NCI-H748 treated with DMSO at 0.1 percent for 48 hours (cell line): ENCODE data around the gene TRABD2B.

Source experiments
- DNase-seq: peaks from one replicate; lab custom pipeline; 2025; lab: John Stamatoyannopoulos, UW

The TRABD2B gene

DNA sequence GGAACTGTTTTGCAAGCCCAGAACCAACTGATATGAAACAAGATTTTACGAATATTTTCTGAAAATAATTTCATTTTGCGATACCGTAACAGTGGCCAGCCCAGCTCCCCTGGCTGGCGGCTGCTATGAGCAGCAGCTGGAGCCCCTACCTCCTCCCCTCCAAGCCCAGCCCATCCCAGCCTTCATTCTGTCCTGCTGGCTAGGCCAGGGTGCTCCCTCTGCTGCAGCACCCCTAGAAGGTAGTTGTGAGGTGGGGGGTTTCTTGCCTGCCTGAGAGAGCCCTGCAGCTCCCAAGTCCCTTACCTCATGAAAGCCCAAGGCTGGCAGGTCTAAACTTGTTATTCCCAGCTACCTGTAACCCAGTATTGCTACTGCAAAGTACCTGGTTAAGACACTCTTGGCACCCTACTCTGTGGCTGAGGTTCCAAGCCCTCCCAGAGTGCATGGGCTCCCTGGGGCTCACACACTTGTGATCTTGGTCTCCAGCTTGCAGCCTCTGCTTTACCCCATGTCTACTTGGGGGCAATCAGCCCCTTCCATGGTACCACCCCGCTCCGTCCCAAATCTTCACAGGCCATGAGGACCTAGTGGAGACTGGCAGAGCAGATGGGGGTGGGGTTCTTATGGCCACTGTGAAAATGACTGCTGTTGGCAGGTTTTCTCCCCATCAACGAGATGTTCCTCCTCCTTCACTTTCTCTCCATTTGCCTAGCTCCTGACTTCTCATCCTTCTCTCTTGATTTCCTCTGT is 239.8 kb downstream of the TRABD2B start:
- no peak for DNase-seq

DNA sequence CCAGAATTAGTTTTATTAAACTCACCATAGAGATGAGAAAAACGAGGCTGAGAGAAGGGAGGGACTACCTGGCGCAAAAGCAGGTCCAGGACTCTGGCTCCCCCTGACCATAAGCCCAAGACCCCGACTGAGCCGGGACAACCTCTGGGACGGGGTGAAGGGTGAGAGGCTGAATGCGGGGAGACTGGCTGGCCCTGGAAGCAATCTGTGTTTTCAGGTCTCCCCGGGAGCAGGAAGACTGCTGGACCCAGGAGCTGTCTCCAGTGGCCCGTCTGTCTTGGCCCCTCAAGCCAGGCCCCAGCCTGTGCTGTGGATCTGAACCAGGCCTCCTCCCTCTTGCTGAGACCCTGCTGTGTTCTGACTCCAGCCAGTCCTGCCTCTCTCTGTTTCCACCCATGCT is 240.8 kb downstream of the TRABD2B start:
- DNase-seq, result no peak

DNA sequence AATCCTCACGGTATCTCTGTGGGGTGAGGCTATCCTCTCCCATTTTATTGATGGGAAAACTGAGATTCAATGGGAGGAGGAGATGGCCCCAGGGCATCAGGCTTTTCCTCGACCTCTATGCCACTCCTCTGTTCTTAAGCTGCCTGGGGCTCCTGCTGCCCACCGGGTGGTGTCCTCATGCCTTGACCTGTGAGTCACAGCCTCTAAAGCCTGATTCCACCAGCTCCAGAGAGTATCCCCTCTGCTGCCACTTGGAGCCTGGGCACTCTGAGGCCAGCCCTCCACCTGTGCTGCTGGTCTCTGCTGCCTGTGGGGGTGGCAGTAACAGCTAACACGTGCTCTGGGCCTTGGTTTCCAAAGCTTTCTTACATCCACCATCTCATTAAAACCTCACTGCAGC is 241.2 kb downstream of the TRABD2B start:
- DNase-seq, result no peak

- DNase-seq, result no peak
Measured at GRCh38 chr1:47755101-47755990, 241.8 kb downstream of the TRABD2B start.

DNA sequence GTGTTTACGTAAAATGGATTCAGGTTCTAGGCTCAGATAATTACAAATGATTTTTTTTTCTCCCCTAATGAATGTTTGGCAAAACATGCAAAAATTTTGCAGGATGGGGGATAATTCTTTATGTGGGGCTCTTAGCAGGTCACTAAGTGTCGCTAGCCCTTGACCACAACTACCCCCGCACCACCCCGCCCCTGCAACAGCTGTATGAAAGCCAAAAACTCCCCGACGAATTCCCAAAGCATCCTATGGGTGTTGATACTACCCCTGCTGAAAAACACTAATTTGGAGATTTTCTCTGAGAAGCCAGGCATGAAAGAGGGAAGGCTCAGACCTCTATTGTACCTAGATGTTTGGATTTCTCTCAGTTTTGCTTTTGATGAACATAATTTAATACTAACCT is 243.0 kb downstream of the TRABD2B start:
- no peak for DNase-seq

DNA sequence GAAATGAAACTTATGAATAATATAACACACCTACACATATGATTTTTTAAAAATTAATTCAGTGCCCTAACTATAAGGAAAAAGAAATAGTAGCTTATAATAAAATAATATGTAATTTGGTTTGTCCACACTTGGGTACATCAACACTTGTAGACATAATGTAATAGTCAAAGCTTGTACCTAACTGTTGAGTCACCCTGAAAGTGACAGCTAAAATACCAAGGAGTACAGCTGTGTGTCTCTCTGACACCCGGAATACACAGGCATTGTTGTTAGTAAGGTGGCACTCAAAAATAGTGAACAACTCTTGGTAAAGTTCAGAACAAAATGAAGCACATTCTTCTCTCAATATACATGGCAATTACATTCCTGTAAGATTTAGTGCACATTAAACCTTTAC is 243.4 kb downstream of the TRABD2B start:
- no peak for DNase-seq

DNA sequence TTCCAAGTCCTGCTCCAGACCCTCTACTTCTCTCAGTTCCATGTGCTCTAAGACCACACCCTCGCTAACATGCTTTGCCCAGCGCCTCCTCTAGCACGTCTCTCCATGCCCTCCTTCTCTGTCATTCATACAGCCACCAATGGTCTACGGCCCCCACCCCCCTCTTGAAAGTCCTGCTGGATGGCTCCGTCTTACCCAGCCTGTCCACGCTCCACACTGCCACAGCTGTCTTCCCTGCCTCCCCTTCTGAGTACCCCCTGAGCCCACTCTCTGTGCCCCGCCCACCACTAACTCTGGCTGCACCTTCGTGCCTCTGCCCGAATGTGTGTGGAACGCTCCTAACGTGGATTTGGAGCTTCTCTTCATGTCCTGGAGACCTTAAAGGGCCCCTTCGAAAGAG is 244.6 kb downstream of the TRABD2B start:
- no peak for DNase-seq

DNA sequence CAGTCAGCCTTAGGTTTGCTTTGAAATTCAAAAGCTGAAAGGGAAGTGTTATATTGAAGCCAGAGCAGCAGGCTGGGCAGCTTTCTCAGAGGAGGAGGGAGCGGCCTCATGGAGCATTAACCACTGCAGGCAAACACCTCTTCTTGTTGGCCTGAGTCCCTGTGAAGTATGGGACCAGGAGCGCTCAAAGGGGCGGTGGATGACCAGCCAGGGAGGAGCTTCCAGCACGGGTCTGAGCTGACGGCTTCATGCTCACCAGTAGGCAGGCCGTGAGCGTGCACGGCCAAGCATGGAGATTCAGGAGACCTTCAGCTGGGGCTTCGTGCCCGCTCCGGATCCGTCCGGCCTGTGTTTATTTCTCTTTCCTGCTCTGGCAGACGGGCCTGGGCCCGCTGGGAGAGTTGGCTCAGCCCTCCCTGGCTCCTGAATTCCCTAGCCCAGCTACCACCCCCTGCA is 245.2 kb downstream of the TRABD2B start:
- DNase-seq, result no peak

- no peak for DNase-seq
Measured at GRCh38 chr1:47751193-47751592, 246.0 kb downstream of the TRABD2B start.

GRCh38 chr1:47745715-47746609 is 251.2 kb downstream of the TRABD2B start:
- no peak for DNase-seq

DNA sequence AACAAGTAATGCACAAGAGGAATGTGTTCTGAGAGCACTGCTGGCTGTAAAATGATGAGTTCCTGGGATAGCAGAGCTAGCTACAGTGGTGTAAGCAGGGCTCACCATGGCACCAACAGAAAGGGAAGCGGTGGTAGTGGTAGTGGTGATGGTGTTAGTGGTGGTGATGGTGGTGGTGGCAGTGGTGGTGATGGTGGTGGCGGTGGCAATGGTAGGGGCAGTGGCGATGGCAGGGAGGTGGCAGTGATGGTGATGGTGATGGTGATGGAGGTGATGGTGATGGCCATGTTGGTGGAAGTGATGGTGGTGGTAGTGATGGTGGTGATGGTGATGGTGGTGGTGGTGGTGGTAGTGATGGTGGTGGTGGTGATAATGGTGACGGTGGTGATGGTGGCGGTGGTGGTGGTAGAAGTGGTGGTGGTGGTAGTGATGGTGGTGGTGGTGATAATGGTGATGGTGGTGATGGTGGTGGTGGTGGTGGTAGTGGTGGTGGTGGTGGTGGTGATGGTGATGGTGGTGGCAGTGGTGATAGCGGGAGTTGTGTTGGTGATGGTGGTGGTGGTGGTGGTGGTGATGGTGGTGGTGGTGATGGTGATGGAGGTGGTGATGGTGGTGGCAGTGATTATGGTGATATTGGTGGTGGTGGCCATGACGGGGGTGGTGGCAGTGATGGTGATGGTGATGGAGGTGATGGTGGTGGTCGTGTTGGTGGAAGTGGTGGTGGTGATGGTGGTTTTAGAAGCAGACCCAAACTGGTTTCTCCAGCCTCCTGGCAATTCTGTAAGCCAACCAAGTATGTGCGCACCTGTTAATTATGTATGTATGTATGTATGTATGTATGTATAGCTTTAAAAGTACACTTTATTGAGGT is 254.1 kb downstream of the TRABD2B start:
- DNase-seq, result no peak

DNA sequence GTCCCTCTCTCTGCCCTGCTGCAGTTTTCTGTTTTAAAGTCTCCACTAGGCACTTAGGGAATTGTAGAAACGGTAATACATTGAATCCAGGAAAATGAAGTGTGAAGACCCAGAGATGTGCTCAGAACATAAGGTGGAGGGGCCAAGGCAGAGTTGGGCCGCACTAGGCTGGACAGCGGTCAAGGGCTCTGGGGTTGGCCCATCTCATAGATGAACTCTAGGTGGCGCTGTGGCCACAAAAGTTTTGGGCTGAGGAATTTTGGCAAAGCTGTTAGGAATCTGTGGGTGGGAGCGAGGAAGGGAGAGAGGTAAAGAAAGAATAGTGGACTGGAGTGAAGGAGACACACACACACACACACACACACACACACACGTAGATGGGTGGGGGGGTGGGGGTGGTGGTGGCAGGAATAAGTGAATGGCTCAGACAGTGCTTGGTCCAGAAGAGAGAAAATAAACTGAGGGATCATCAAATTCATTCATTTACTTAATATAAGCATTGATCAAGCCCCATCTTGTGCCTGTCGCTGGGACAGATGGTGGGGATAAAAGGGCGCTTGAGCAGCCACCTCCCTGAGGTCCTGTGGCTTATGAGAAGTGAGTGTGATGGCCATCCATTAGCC is 258.5 kb downstream of the TRABD2B start:
- peak; percentile 23 for DNase-seq

- DNase-seq, result no peak
Measured at GRCh38 chr1:47732489-47732888, 264.7 kb downstream of the TRABD2B start.

DNA sequence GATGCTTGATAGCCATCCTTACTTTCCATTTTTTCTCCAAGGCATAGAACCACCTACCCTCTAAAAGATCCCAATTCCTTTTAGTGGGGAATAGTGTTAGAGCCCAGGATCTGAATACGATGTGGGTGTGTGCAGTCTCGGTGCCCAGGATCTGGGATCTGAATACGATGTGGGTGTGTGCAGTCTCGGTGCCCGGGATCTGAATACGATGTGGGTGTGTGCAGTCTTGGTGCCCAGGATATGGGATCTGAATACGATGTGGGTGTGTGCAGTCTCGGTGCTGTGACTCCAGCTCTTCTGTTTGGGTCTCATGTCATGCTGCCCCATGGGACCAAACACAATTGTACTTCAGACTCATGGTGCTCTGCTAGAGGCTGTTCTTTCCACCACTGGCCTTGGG is 265.5 kb downstream of the TRABD2B start:
- no peak for DNase-seq

DNA sequence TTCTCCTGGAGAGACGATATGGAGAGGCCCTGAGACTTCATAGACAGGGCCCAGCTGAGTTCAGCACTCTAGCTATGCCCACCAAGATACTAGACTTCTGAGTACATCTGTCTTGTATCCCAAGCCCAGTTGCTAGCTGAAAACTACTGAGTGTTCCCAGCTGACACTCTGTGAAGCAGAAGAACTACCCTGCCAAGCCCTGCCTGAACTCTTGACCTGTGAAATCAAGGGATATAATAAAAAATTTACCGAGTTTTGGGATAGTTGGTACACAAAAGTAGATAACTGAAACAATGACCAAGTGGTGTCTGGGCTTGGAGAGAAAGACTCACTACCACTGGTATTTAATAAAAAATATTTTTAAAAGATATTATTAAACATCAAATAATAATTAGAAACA is 267.5 kb downstream of the TRABD2B start:
- no peak for DNase-seq

DNA sequence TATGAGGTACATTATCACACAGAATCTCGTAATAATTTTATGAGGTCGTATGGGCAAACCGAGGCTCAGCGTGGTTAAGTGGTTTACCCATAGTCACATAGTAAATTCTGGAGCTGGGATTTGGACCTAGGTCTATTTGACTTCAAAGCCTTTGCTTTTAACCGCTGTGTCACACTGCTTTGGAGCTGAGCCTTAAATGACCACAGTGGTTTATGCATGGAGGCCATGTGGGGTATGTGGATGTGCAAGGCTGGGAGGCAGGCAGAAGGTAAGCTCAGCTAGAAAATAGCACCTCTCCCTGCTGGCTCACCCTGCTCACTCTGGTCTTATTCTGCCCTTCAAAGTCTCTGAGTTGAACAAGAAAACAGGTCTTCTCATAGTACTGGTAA is 269.5 kb downstream of the TRABD2B start:
- no peak for DNase-seq

- no peak for DNase-seq
Measured at GRCh38 chr1:47727051-47727696, 270.0 kb downstream of the TRABD2B start.

GRCh38 chr1:47725992-47726855 is 271.0 kb downstream of the TRABD2B start:
- peak; percentile 82 for DNase-seq

GRCh38 chr1:47725511-47725991 is 271.6 kb downstream of the TRABD2B start:
- peak; percentile 57 for DNase-seq
